HEK293 (cell line): Measurements from ENCODE around the gene STAT2.

Experiments
- KLF10 ChIP-seq: fragments of 450-650 bp; IDR thresholded peaks from 2 replicates; pipeline ENCODE4 v1.5.1; 2018; ENCODE audit warnings: missing biosample characterization, mild to moderate bottlenecking, missing genetic modification characterization
- KLF7 ChIP-seq: fragments of 450-650 bp; formaldehyde crosslinking; IDR thresholded peaks from 2 replicates; pipeline ENCODE4 v1.5.1; 2016; ENCODE audit warnings: missing biosample characterization, missing genetic modification characterization, borderline replicate concordance
- SCRT2 ChIP-seq: fragments of 450-650 bp; formaldehyde crosslinking; IDR thresholded peaks from 2 replicates; pipeline ENCODE4 v1.5.1; 2016; ENCODE audit warnings: missing biosample characterization, missing genetic modification characterization
- ZBTB48 ChIP-seq: fragments of 450-650 bp; formaldehyde crosslinking; IDR thresholded peaks from 2 replicates; pipeline ENCODE4 v1.5.1; 2016; ENCODE audit warnings: missing biosample characterization, missing genetic modification characterization
- ZEB2 ChIP-seq: fragments of 450-650 bp; formaldehyde crosslinking; IDR thresholded peaks from 2 replicates; pipeline ENCODE4 v1.5.1; 2016; ENCODE audit warnings: missing biosample characterization, missing genetic modification characterization
- ZIC2 ChIP-seq: fragments of 450-650 bp; formaldehyde crosslinking; IDR thresholded peaks from 2 replicates; pipeline ENCODE4 v1.5.1; 2016; ENCODE audit warnings: missing biosample characterization, missing genetic modification characterization
- ZNF132 ChIP-seq: fragments of 450-650 bp; formaldehyde crosslinking; IDR thresholded peaks from 2 replicates; pipeline ENCODE4 v1.5.1; 2017; ENCODE audit warnings: missing biosample characterization, missing genetic modification characterization, borderline replicate concordance
- ZNF155 ChIP-seq: fragments of 450-650 bp; formaldehyde crosslinking; IDR thresholded peaks from 2 replicates; pipeline ENCODE4 v1.5.1; 2016; ENCODE audit warnings: missing biosample characterization, missing genetic modification characterization
- ZNF211 ChIP-seq: fragments of 450-650 bp; formaldehyde crosslinking; IDR thresholded peaks from 2 replicates; pipeline ENCODE4 v1.5.1; 2016; ENCODE audit warnings: low read depth, missing biosample characterization, missing genetic modification characterization
- ZNF223 ChIP-seq: fragments of 450-650 bp; formaldehyde crosslinking; IDR thresholded peaks from 2 replicates; pipeline ENCODE4 v1.5.1; 2016; ENCODE audit warnings: missing biosample characterization, missing genetic modification characterization
- ZNF335 ChIP-seq: fragments of 450-650 bp; formaldehyde crosslinking; conservative IDR thresholded peaks from 2 replicates; pipeline ENCODE4 v1.5.1; 2016; ENCODE audit warnings: missing biosample characterization, missing genetic modification characterization
- ZNF354C ChIP-seq: fragments of 450-650 bp; formaldehyde crosslinking; IDR thresholded peaks from 2 replicates; pipeline ENCODE4 v1.5.1; 2016; ENCODE audit warnings: missing biosample characterization, missing genetic modification characterization, low read depth, borderline replicate concordance
- ZNF433 ChIP-seq: fragments of 450-650 bp; formaldehyde crosslinking; IDR thresholded peaks from 2 replicates; pipeline ENCODE4 v1.5.1; 2016; ENCODE audit warnings: missing biosample characterization, missing genetic modification characterization, low read depth
- ZNF48 ChIP-seq: fragments of 450-650 bp; formaldehyde crosslinking; IDR thresholded peaks from 2 replicates; pipeline ENCODE4 v1.5.1; 2016; ENCODE audit warnings: missing biosample characterization, missing genetic modification characterization
- ZNF510 ChIP-seq: fragments of 450-650 bp; formaldehyde crosslinking; IDR thresholded peaks from 2 replicates; pipeline ENCODE4 v1.5.1; 2018; ENCODE audit warnings: mild to moderate bottlenecking, missing genetic modification characterization, missing biosample characterization; ENCODE audit not compliant: insufficient replicate concordance
- ZNF585B ChIP-seq: fragments of 450-650 bp; formaldehyde crosslinking; IDR thresholded peaks from 2 replicates; pipeline ENCODE4 v1.5.1; 2016; ENCODE audit warnings: missing biosample characterization, missing genetic modification characterization
- ZNF664 ChIP-seq: fragments of 450-650 bp; formaldehyde crosslinking; IDR thresholded peaks from 2 replicates; pipeline ENCODE4 v1.5.1; 2016; ENCODE audit warnings: missing biosample characterization, missing genetic modification characterization
- ZNF707 ChIP-seq: fragments of 450-650 bp; formaldehyde crosslinking; IDR thresholded peaks from 2 replicates; pipeline ENCODE4 v1.5.1; 2016; ENCODE audit warnings: missing biosample characterization, missing genetic modification characterization
- ZNF785 ChIP-seq: fragments of 450-650 bp; formaldehyde crosslinking; IDR thresholded peaks from 2 replicates; pipeline ENCODE4 v1.5.1; 2016; ENCODE audit warnings: missing biosample characterization, missing genetic modification characterization
- ZNF837 ChIP-seq: fragments of 450-650 bp; formaldehyde crosslinking; IDR thresholded peaks from 2 replicates; pipeline ENCODE4 v1.5.1; 2016; ENCODE audit warnings: missing biosample characterization, missing genetic modification characterization
- TF ChIP-seq, protein P1 (sequence below): fragments of 450-650 bp; formaldehyde crosslinking; IDR thresholded peaks from 2 replicates; pipeline ENCODE4 v1.5.1; 2016; ENCODE audit warnings: missing biosample characterization, missing genetic modification characterization
- TF ChIP-seq, protein P2 (sequence below): fragments of 450-650 bp; formaldehyde crosslinking; conservative IDR thresholded peaks from 2 replicates; pipeline ENCODE4 v1.5.1; 2016; ENCODE audit warnings: low read depth, missing biosample characterization, missing genetic modification characterization
- TF ChIP-seq, protein P3 (sequence below): fragments of 450-650 bp; formaldehyde crosslinking; IDR thresholded peaks from 2 replicates; pipeline ENCODE4 v1.5.1; 2016; ENCODE audit warnings: missing biosample characterization, missing genetic modification characterization
- TF ChIP-seq, protein P4 (sequence below): fragments of 450-650 bp; formaldehyde crosslinking; IDR thresholded peaks from 2 replicates; pipeline ENCODE4 v1.5.1; 2016; ENCODE audit warnings: missing biosample characterization, missing genetic modification characterization
- TF ChIP-seq, protein P5 (sequence below): fragments of 450-650 bp; formaldehyde crosslinking; IDR thresholded peaks from 2 replicates; pipeline ENCODE4 v1.5.1; 2017; ENCODE audit warnings: missing biosample characterization, missing genetic modification characterization

The STAT2 gene

DNA sequence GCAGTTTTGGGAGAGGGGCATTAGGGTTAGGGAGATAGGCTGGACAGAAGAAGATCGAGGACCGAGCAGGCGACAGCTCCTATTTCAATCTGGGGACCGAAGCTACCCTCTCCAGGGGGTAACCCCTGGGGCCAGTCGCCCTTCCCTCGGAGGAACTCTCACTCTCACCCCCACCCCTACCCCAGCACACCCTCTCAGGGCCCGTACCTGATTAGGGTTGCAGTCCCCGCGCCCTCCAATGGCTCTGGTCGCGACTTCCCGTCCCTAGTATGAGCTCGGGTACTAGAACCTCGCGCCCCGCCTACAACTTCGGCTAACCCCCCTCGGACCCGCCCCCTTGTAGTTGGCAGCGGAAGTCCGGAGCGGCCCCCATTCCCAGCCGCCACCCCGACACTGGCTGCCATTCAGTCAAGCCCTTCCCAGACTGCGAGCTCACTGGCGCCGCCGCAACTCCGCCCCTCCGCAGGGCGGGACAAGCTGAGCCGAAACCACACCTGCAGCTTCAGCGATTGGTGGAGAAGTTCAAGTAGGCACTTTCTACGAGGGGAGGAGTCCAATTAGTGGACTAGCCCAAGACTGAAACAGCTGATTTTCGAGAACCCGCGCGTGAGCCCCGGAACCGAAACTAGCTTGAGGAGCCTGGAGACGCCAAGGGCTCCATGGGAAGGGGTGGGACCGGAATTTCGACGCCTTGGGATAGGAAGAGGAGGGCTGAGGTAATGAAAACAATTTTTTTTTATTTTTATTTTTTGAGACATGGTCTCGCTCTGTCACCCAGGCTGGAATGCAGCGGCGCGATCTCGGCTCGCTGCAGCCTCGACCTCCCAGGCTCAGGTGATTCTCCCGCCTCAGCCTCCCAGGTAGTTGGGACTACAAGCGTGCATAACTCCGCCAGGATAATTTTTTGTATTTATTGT, at the start of gene STAT2 (continued):
- no peak for TF ChIP-seq ZNF585B (tag by site-specific recombination)
- TF ChIP-seq ZNF510 (tag by site-specific recombination): no peak
- TF ChIP-seq, protein P1, sequence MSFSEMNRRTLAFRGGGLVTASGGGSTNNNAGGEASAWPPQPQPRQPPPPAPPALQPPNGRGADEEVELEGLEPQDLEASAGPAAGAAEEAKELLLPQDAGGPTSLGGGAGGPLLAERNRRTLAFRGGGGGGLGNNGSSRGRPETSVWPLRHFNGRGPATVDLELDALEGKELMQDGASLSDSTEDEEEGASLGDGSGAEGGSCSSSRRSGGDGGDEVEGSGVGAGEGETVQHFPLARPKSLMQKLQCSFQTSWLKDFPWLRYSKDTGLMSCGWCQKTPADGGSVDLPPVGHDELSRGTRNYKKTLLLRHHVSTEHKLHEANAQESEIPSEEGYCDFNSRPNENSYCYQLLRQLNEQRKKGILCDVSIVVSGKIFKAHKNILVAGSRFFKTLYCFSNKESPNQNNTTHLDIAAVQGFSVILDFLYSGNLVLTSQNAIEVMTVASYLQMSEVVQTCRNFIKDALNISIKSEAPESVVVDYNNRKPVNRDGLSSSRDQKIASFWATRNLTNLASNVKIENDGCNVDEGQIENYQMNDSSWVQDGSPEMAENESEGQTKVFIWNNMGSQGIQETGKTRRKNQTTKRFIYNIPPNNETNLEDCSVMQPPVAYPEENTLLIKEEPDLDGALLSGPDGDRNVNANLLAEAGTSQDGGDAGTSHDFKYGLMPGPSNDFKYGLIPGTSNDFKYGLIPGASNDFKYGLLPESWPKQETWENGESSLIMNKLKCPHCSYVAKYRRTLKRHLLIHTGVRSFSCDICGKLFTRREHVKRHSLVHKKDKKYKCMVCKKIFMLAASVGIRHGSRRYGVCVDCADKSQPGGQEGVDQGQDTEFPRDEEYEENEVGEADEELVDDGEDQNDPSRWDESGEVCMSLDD (tag by site-specific recombination): peak; percentile 93
- peak; percentile 99 for TF ChIP-seq KLF10
- TF ChIP-seq ZNF48 (tag by site-specific recombination): no peak
- TF ChIP-seq ZEB2: peak; percentile 89
- TF ChIP-seq ZNF354C (tag by site-specific recombination): no peak
- TF ChIP-seq ZNF211: no peak
- peak; percentile 68 for TF ChIP-seq ZNF335 (tag by site-specific recombination)
- TF ChIP-seq KLF7 (tag by site-specific recombination): no peak
- no peak for TF ChIP-seq ZNF223
- TF ChIP-seq ZBTB48 (tag by site-specific recombination): peak; percentile 90
- TF ChIP-seq, protein P2, sequence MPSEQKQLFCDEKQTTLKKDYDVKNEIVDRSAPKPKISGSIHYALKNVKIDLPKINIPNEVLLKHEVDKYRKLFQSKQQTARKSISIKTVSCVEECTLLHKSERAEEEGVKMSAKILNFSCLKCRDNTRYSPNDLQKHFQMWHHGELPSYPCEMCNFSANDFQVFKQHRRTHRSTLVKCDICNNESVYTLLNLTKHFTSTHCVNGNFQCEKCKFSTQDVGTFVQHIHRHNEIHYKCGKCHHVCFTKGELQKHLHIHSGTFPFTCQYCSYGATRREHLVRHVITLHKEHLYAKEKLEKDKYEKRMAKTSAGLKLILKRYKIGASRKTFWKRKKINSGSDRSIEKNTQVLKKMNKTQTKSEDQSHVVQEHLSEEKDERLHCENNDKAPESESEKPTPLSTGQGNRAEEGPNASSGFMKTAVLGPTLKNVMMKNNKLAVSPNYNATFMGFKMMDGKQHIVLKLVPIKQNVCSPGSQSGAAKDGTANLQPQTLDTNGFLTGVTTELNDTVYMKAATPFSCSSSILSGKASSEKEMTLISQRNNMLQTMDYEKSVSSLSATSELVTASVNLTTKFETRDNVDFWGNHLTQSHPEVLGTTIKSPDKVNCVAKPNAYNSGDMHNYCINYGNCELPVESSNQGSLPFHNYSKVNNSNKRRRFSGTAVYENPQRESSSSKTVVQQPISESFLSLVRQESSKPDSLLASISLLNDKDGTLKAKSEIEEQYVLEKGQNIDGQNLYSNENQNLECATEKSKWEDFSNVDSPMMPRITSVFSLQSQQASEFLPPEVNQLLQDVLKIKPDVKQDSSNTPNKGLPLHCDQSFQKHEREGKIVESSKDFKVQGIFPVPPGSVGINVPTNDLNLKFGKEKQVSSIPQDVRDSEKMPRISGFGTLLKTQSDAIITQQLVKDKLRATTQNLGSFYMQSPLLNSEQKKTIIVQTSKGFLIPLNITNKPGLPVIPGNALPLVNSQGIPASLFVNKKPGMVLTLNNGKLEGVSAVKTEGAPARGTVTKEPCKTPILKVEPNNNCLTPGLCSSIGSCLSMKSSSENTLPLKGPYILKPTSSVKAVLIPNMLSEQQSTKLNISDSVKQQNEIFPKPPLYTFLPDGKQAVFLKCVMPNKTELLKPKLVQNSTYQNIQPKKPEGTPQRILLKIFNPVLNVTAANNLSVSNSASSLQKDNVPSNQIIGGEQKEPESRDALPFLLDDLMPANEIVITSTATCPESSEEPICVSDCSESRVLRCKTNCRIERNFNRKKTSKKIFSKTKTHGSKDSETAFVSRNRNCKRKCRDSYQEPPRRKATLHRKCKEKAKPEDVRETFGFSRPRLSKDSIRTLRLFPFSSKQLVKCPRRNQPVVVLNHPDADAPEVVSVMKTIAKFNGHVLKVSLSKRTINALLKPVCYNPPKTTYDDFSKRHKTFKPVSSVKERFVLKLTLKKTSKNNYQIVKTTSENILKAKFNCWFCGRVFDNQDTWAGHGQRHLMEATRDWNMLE (tag by site-specific recombination): peak; percentile 94
- no peak for TF ChIP-seq ZNF155
- TF ChIP-seq ZNF837: no peak
- TF ChIP-seq, protein P3, sequence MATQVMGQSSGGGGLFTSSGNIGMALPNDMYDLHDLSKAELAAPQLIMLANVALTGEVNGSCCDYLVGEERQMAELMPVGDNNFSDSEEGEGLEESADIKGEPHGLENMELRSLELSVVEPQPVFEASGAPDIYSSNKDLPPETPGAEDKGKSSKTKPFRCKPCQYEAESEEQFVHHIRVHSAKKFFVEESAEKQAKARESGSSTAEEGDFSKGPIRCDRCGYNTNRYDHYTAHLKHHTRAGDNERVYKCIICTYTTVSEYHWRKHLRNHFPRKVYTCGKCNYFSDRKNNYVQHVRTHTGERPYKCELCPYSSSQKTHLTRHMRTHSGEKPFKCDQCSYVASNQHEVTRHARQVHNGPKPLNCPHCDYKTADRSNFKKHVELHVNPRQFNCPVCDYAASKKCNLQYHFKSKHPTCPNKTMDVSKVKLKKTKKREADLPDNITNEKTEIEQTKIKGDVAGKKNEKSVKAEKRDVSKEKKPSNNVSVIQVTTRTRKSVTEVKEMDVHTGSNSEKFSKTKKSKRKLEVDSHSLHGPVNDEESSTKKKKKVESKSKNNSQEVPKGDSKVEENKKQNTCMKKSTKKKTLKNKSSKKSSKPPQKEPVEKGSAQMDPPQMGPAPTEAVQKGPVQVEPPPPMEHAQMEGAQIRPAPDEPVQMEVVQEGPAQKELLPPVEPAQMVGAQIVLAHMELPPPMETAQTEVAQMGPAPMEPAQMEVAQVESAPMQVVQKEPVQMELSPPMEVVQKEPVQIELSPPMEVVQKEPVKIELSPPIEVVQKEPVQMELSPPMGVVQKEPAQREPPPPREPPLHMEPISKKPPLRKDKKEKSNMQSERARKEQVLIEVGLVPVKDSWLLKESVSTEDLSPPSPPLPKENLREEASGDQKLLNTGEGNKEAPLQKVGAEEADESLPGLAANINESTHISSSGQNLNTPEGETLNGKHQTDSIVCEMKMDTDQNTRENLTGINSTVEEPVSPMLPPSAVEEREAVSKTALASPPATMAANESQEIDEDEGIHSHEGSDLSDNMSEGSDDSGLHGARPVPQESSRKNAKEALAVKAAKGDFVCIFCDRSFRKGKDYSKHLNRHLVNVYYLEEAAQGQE (tag by site-specific recombination): peak; percentile 62
- TF ChIP-seq ZNF433 (tag by site-specific recombination): no peak
- TF ChIP-seq SCRT2 (tag by site-specific recombination): no peak
- TF ChIP-seq, protein P4, sequence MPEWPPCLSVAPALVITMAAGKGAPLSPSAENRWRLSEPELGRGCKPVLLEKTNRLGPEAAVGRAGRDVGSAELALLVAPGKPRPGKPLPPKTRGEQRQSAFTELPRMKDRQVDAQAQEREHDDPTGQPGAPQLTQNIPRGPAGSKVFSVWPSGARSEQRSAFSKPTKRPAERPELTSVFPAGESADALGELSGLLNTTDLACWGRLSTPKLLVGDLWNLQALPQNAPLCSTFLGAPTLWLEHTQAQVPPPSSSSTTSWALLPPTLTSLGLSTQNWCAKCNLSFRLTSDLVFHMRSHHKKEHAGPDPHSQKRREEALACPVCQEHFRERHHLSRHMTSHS: no peak
- no peak for TF ChIP-seq ZNF707 (tag by site-specific recombination)
- no peak for TF ChIP-seq ZIC2 (tag by site-specific recombination)
- no peak for TF ChIP-seq ZNF785 (tag by site-specific recombination)
- TF ChIP-seq ZNF132 (tag by site-specific recombination): no peak
- no peak for TF ChIP-seq ZNF664
- TF ChIP-seq, protein P5, sequence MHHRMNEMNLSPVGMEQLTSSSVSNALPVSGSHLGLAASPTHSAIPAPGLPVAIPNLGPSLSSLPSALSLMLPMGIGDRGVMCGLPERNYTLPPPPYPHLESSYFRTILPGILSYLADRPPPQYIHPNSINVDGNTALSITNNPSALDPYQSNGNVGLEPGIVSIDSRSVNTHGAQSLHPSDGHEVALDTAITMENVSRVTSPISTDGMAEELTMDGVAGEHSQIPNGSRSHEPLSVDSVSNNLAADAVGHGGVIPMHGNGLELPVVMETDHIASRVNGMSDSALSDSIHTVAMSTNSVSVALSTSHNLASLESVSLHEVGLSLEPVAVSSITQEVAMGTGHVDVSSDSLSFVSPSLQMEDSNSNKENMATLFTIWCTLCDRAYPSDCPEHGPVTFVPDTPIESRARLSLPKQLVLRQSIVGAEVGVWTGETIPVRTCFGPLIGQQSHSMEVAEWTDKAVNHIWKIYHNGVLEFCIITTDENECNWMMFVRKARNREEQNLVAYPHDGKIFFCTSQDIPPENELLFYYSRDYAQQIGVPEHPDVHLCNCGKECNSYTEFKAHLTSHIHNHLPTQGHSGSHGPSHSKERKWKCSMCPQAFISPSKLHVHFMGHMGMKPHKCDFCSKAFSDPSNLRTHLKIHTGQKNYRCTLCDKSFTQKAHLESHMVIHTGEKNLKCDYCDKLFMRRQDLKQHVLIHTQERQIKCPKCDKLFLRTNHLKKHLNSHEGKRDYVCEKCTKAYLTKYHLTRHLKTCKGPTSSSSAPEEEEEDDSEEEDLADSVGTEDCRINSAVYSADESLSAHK (tag by site-specific recombination): peak; percentile 80
